Measurements from ENCODE around the gene AARS2.

DNA sequence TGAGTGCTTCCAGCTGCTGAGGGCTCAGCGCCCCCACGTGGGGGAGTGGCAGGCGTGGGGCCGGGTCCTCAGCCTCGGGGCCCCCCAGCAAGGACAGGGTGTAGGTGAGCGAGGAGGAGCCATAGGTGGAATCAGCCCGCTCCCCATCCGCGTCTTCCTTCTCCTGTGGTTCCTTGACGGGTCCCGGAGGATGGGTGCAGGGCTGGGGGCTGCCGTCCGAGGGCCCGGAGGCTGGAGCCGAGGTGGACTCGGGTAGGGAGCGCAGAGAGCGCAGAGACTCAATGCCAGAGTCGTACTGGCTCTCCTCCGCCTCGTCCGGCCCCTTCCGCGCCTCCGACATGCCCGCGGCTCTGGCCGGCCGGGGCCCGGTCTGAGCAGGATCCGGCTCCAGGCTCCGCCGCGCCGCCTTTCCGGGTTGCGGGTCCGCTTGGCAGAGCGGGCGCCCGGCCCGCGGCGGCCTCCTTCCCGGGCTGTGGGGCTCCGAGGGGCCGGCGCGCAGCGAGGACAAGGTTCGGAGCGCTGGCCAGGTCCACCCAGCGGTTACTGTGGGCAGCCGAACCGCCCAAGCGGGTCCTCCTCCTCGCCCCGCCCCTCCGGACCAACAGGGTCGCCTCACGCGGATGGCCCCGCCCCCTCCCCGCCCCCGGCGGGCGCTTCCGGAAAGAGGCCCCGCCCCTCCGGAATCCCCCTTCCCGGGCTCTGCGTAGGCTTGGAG lies 48.0 kb downstream of the AARS2 start, which contains the start of gene NFKBIE:
- TF ChIP-seq, protein P1, sequence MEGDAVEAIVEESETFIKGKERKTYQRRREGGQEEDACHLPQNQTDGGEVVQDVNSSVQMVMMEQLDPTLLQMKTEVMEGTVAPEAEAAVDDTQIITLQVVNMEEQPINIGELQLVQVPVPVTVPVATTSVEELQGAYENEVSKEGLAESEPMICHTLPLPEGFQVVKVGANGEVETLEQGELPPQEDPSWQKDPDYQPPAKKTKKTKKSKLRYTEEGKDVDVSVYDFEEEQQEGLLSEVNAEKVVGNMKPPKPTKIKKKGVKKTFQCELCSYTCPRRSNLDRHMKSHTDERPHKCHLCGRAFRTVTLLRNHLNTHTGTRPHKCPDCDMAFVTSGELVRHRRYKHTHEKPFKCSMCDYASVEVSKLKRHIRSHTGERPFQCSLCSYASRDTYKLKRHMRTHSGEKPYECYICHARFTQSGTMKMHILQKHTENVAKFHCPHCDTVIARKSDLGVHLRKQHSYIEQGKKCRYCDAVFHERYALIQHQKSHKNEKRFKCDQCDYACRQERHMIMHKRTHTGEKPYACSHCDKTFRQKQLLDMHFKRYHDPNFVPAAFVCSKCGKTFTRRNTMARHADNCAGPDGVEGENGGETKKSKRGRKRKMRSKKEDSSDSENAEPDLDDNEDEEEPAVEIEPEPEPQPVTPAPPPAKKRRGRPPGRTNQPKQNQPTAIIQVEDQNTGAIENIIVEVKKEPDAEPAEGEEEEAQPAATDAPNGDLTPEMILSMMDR (IDR thresholded peaks at IDR 0.05; ENCODE audit: control extremely low read depth in 1 of 3, insufficient read depth in 1 of 3, low read depth in 1 of 3, low read length in 3 of 3): no peak; a peak in 1 of 4 replicates
- TF ChIP-seq POLR2A (IDR thresholded peaks at IDR 0.05; ENCODE audit: control extremely low read depth in 1 of 2, low read depth in 2 of 2, low read length in 2 of 2) (peak in 1 of 2 experiments; percentile 64; a peak in 2 of 3 replicates), RAD21 (IDR thresholded peaks at IDR 0.05 in 1 of 2, conservative IDR thresholded peaks at IDR 0.05 in 1 of 2; ENCODE audit: low read depth in 2 of 2, low read length in 2 of 2) (peak in 1 of 2 experiments; percentile 34; a peak in 1 of 4 replicates), RFX5 (IDR thresholded peaks at IDR 0.05; ENCODE audit: borderline replicate concordance, low read depth, low read length) (no peak), TAF1 (IDR thresholded peaks at IDR 0.05; ENCODE audit: low read depth, low read length) (peak; percentile 72), CBX8 (IDR thresholded peaks at IDR 0.05; ENCODE audit: borderline replicate concordance, low read depth, low read length) (no peak)
- TF ChIP-seq, protein P2, sequence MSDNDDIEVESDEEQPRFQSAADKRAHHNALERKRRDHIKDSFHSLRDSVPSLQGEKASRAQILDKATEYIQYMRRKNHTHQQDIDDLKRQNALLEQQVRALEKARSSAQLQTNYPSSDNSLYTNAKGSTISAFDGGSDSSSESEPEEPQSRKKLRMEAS (IDR thresholded peaks at IDR 0.05): 0 out of 2 replicates have a peak, but pooled peaks have one; percentile 5
